GM23338 (cell line): Measurements from ENCODE around the gene FOXO3. TPM values are rescaled to one million over a fixed set of nuclear protein-coding genes. Genes with fewer than 3 reads are reported as not detected.

Experiments used
- ATAC-seq: fragments of 200-7000 bp; cut with Tn5 transposase; 3 replicates; pipeline ENCODE4 v1.9.1; 2020
- DNase-seq: peaks from one replicate; pipeline ENCODE4 v3.0.0-alpha.2; 2015; ENCODE audit warnings: low spot score
- H2AFZ ChIP-seq: fragments of 200-600 bp; sonication (generic); 2 replicates; pipeline ENCODE4 v1.8.0; 2016; ENCODE audit warnings: antibody characterized with exemption, mild to moderate bottlenecking, moderate library complexity
- H3F3A ChIP-seq: fragments of 200-600 bp; sonication (generic); replicated peaks from 2 replicates; pipeline ENCODE4 v1.8.0; 2017; ENCODE audit warnings: antibody characterized with exemption, mixed run types, low read depth
- H3K27ac ChIP-seq: fragments of 200-600 bp; sonication (generic); 2 replicates; pipeline ENCODE4 v1.6.1; 2016; ENCODE audit warnings: low read depth
- H3K27me3 ChIP-seq: fragments of 200-600 bp; sonication (generic); 2 replicates; pipeline ENCODE4 v1.8.0; 2016; ENCODE audit warnings: mild to moderate bottlenecking, mixed run types, moderate library complexity; ENCODE audit not compliant: insufficient read depth
- H3K36me3 ChIP-seq: fragments of 200-600 bp; sonication (generic); 2 replicates; pipeline ENCODE4 v1.8.0; 2016; ENCODE audit warnings: mild to moderate bottlenecking; ENCODE audit not compliant: insufficient read depth
- H3K4me1 ChIP-seq: fragments of 200-600 bp; sonication (generic); 2 replicates; pipeline ENCODE4 v1.8.0; 2016; ENCODE audit warnings: mild to moderate bottlenecking, moderate library complexity; ENCODE audit not compliant: insufficient read depth
- H3K4me2 ChIP-seq: fragments of 200-600 bp; sonication (generic); 2 replicates; pipeline ENCODE4 v1.7.1; 2017; ENCODE audit warnings: mixed run types
- H3K4me3 ChIP-seq: fragments of 200-600 bp; sonication (generic); 2 replicates; pipeline ENCODE4 v1.6.1; 2016; ENCODE audit warnings: mixed run types
- H3K79me2 ChIP-seq: fragments of 200-600 bp; sonication (generic); replicated peaks from 2 replicates; pipeline ENCODE4 v1.8.0; 2017; ENCODE audit warnings: mild to moderate bottlenecking; ENCODE audit not compliant: insufficient read depth
- H3K9me2 ChIP-seq: fragments of 200-600 bp; sonication (generic); 2 replicates; pipeline ENCODE4 v1.8.0; 2017; ENCODE audit not compliant: insufficient read depth
- H4K20me1 ChIP-seq: fragments of 200-600 bp; sonication (generic); replicated peaks from 2 replicates; pipeline ENCODE4 v1.8.0; 2017; ENCODE audit warnings: mild to moderate bottlenecking; ENCODE audit not compliant: insufficient read depth
- H3K27ac Mint-ChIP-seq: 2 replicates; pipeline ENCODE4 v1.8.0; 2020; ENCODE audit warnings: inconsistent platforms, mild to moderate bottlenecking, moderate library complexity, mixed read lengths
- H3K27me3 Mint-ChIP-seq: 3 replicates; pipeline ENCODE4 v1.8.0; 2022; ENCODE audit warnings: low read depth, mild to moderate bottlenecking, moderate library complexity, mixed read lengths, inconsistent platforms; ENCODE audit not compliant: insufficient read depth, poor library complexity
- H3K36me3 Mint-ChIP-seq: 3 replicates; pipeline ENCODE4 v1.8.0; 2021; ENCODE audit warnings: low read depth, mild to moderate bottlenecking, inconsistent platforms, moderate library complexity, mixed read lengths
- H3K4me1 Mint-ChIP-seq: 3 replicates; pipeline ENCODE4 v1.8.0; 2020; ENCODE audit warnings: mild to moderate bottlenecking, inconsistent platforms, mixed read lengths
- H3K4me3 Mint-ChIP-seq: 3 replicates; pipeline ENCODE4 v1.8.0; 2021; ENCODE audit warnings: moderate library complexity, mild to moderate bottlenecking, inconsistent platforms, mixed read lengths
- H3K9me3 Mint-ChIP-seq: 3 replicates; pipeline ENCODE4 v1.8.0; 2020; ENCODE audit warnings: moderate library complexity, mild to moderate bottlenecking, inconsistent platforms, mixed read lengths
- ETS1 ChIP-seq: IDR thresholded peaks from 2 replicates; pipeline ENCODE4 v1.6.1; 2016; ENCODE audit warnings: antibody characterized with exemption
- EZH2 ChIP-seq: fragments of 200-600 bp; sonication (generic); IDR thresholded peaks from one replicate; pipeline ENCODE4 v1.8.0; 2017; ENCODE audit warnings: antibody characterized with exemption, mild to moderate bottlenecking, low read depth; ENCODE audit not compliant: unreplicated experiment
- JUNB ChIP-seq: IDR thresholded peaks from one replicate; pipeline ENCODE4 v1.6.1; 2016; ENCODE audit warnings: antibody characterized with exemption; ENCODE audit not compliant: unreplicated experiment
- NANOG ChIP-seq: IDR thresholded peaks from 2 replicates; pipeline ENCODE4 v1.6.1; 2016; ENCODE audit warnings: antibody characterized with exemption, borderline replicate concordance
- POLR2AphosphoS5 ChIP-seq: IDR thresholded peaks from 2 replicates; pipeline ENCODE4 v1.6.1; 2016; ENCODE audit warnings: antibody characterized with exemption, low read depth
- REST ChIP-seq: IDR thresholded peaks from one replicate; pipeline ENCODE4 v1.6.1; 2018; ENCODE audit warnings: antibody characterized with exemption; ENCODE audit not compliant: unreplicated experiment
- ZNF114 ChIP-seq: fragments of 250-450 bp; sonication (Bioruptor Pico); IDR thresholded peaks from 2 replicates; pipeline ENCODE4 v1.5.0; 2020; ENCODE audit warnings: mild to moderate bottlenecking, moderate library complexity
- polyA plus RNA-seq: library from polyadenylated mRNA; unstranded; fragments of >200 nt; fragmentation: Nextera tagmentation; extraction: Ambion mirVana; gene quantifications from 2 replicates; pipeline ENCODE4 v1.2.1, GENCODE V29; 2016
- total RNA-seq: library from RNA; depleted of rRNA; stranded (reverse); fragments of >200 nt; shearing (Covaris generic); gene quantifications from 2 replicates; pipeline ENCODE4 v1.2.3, GENCODE V29; 2014
- TF ChIP-seq, protein P1 (sequence below), 2 experiments: fragments of 200-600 bp in 1 of 2; sonication (generic) in 1 of 2; conservative IDR thresholded peaks; 2 replicates each; pipeline versions ENCODE4 v1.5.1 to v1.6.1; 2016 to 2017; ENCODE audit warnings: antibody characterized with exemption in 2 of 2, low read depth in 2 of 2, mild to moderate bottlenecking in 2 of 2, moderate library complexity in 1 of 2

The FOXO3 gene
- total and polyA plus RNA-seq, 2 experiments from 2014 or later: 9.8 to 20.2 TPM

GRCh38 chr6:108672641-108673040 lies 111.9 kb downstream of the FOXO3 start:
- H3K27ac Mint-ChIP-seq: no peak overlapping the region
- no peak for TF ChIP-seq JUNB
- TF ChIP-seq EZH2: no peak
- no peak for TF ChIP-seq ETS1
- no peak for TF ChIP-seq POLR2AphosphoS5
- TF ChIP-seq REST: no peak
- no peak for TF ChIP-seq ZNF114
- Histone ChIP-seq H3K36me3 (no peaks in the 10 kb centered on the region), H4K20me1 (peaks cover 3% of the 10 kb centered on the region; the same call in 1 of the 2 replicates), H3K4me1 (peaks cover 33% of the 10 kb centered on the region), H3F3A (no peaks in the 10 kb centered on the region), H3K9me2 (no peaks in the 10 kb centered on the region), H3K27me3 (no peaks in the 10 kb centered on the region), H3K4me2 (no peak overlapping the region), H3K79me2 (peaks cover 66% of the 10 kb centered on the region), H2AFZ (no peak overlapping the region), H3K27ac (no peak overlapping the region), H3K4me3 (no peak overlapping the region)
- DNase-seq (no peak), ATAC-seq (no peak)
- H3K9me3 Mint-ChIP-seq: no peaks in the 10 kb centered on the region
- no peaks in the 10 kb centered on the region; the same call in 2 of the 3 replicates for H3K36me3 Mint-ChIP-seq
- peaks cover 65% of the 10 kb centered on the region for H3K4me1 Mint-ChIP-seq
- H3K4me3 Mint-ChIP-seq: no peak overlapping the region
- H3K27me3 Mint-ChIP-seq: peaks cover 6% of the 10 kb centered on the region

DNA sequence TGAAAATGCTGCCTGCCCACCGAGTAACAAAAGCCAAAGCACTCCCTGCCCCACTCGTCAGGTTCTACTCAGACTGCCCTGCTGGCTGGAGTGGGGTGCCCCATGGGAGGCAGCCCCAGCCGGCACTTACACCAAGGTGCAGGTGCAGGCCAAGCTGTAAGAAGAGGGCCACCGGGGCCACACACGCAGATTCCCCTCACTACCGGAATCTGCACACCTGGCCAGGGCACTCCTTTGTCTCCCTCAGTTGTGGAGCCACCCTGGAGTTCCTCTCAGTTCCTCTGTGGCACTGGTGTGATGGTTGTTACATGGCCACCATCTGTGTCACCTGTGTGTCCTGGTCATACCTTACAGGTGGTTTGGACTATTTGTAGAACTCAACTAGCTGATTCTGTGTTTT lies 112.4 kb downstream of the FOXO3 start:
- Mint-ChIP-seq H3K36me3 (no peaks in the 10 kb centered on the region), H3K4me1 (peaks cover 64% of the 10 kb centered on the region), H3K27ac (peak overlapping the region; percentile 58; the same call in 1 of the 2 replicates), H3K4me3 (no peak overlapping the region), H3K27me3 (peaks cover 6% of the 10 kb centered on the region), H3K9me3 (no peaks in the 10 kb centered on the region)
- no peak for DNase-seq
- H3K9me2 ChIP-seq: no peaks in the 10 kb centered on the region
- no peak overlapping the region for H3K4me3 ChIP-seq
- H2AFZ ChIP-seq: no peak overlapping the region
- no peaks in the 10 kb centered on the region for H3F3A ChIP-seq
- ATAC-seq: no peak
- H3K27ac ChIP-seq: no peak overlapping the region
- H3K79me2 ChIP-seq: peaks cover 67% of the 10 kb centered on the region
- H3K4me1 ChIP-seq: peaks cover 28% of the 10 kb centered on the region
- no peak for TF ChIP-seq ETS1
- TF ChIP-seq JUNB: no peak
- TF ChIP-seq EZH2: no peak
- no peak for TF ChIP-seq NANOG
- TF ChIP-seq, protein P1, sequence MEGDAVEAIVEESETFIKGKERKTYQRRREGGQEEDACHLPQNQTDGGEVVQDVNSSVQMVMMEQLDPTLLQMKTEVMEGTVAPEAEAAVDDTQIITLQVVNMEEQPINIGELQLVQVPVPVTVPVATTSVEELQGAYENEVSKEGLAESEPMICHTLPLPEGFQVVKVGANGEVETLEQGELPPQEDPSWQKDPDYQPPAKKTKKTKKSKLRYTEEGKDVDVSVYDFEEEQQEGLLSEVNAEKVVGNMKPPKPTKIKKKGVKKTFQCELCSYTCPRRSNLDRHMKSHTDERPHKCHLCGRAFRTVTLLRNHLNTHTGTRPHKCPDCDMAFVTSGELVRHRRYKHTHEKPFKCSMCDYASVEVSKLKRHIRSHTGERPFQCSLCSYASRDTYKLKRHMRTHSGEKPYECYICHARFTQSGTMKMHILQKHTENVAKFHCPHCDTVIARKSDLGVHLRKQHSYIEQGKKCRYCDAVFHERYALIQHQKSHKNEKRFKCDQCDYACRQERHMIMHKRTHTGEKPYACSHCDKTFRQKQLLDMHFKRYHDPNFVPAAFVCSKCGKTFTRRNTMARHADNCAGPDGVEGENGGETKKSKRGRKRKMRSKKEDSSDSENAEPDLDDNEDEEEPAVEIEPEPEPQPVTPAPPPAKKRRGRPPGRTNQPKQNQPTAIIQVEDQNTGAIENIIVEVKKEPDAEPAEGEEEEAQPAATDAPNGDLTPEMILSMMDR (conservative IDR thresholded peaks at IDR 0.05; ENCODE audit: low read depth in 2 of 2): no peak
- no peak for TF ChIP-seq POLR2AphosphoS5
- no peaks in the 10 kb centered on the region for H3K27me3 ChIP-seq
- peaks cover 7% of the 10 kb centered on the region; the same call in 1 of the 2 replicates for H4K20me1 ChIP-seq
- no peak overlapping the region for H3K4me2 ChIP-seq
- H3K36me3 ChIP-seq: no peaks in the 10 kb centered on the region
